HUES6 (cell line): ENCODE measurements around the gene CABLES2.

ENCODE experiments used
- H3K27ac ChIP-seq: 2 replicates; pipeline ENCODE4 v1.7.0; 2013; ENCODE audit warnings: low read depth, mild to moderate bottlenecking, low read length, inconsistent platforms
- H3K27me3 ChIP-seq: 2 replicates; pipeline ENCODE4 v1.6.1; 2013; ENCODE audit warnings: low read length; ENCODE audit not compliant: control insufficient read depth, insufficient read depth
- H3K36me3 ChIP-seq: 2 replicates; pipeline ENCODE4 v1.6.1; 2013; ENCODE audit warnings: low read length; ENCODE audit not compliant: control insufficient read depth, insufficient read depth
- H3K4me1 ChIP-seq: 2 replicates; pipeline ENCODE4 v1.6.1; 2013; ENCODE audit warnings: low read length; ENCODE audit not compliant: control insufficient read depth, insufficient read depth
- H3K4me3 ChIP-seq: 2 replicates; pipeline ENCODE4 v1.5.1; 2013; ENCODE audit warnings: low read depth, low read length
- H3K9ac ChIP-seq: one replicate; pipeline ENCODE4 v1.6.1; 2013; ENCODE audit warnings: mild to moderate bottlenecking, low read length
- H3K9me3 ChIP-seq: 2 replicates; pipeline ENCODE4 v1.6.1; 2013; ENCODE audit warnings: low read depth, low read length; ENCODE audit not compliant: control insufficient read depth, insufficient read depth

Gene CABLES2

DNA sequence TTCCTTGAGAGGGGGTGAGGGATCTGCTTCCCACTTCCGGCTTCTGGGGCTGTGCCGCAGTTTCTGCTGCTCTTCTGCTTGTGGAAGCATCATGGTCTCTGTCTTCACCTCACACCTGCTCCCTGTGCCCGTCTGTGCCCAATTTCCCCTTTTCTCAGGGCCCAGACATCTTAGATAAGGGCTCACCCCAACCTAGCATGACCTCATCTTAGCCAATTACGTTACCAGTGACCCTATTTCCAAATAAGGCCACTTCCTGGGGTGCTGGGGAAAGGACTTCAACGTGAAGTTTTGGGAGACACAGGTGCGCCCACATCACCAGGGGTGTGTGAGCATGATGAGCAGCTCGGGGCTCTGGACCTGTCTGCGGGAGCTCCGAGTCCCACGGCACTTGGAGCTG lies 41.0 kb upstream of the CABLES2 start:
- Histone ChIP-seq H3K27me3 (no peaks in the 10 kb centered on the region; the same call in 1 of the 2 replicates), H3K4me1 (no peaks in the 10 kb centered on the region), H3K36me3 (no peaks in the 10 kb centered on the region), H3K9ac (no peak overlapping the region), H3K4me3 (no peak overlapping the region), H3K27ac (no peak overlapping the region), H3K9me3 (no peaks in the 10 kb centered on the region)

DNA sequence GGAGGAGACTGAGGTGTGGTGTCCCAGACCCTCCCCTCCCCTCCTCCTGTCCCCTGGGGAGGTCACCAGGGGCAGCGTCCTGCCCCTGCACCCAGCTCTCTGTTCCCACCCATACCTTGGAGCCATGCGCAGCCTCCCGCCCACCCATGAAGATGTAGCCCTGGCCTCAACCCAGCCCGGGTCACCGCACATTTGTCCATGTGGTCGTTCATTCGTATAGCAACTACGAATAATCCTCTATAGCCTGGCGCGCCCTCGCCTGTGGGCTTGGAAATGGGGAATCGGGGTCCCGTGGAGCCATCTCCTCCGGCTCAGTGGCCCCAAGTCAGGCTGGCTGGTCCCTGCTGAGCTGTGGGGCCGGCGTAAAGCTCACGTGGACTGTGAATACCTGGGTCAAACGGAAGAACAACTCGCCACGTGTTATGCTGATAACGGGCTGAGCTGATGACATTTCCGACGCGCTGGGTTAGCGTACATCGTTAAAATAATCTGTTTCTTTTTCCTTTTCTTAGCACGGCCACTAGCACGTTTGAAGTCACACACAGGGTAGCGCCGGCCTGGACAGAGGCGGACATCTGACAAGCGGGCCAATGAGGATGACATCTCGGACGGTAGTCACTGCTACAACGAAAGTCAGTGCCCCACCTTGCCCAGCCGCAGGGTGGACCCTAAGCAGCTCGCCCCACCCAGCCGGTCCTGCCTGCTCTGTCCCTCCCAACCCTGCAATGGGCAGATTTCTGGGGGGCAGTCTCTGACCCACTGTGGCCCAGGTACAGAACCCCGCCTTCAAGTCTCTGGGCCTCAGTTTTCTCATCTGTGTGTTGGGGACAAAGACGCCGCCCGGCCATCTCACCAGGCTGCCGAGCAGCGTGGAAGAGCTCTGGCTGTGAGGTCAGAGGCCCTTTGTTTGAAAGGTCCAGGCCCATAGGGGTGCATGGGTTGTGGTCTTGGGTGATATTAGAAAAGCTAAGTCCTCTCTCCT lies 40.1 kb upstream of the CABLES2 start:
- no peaks in the 10 kb centered on the region for H3K36me3 ChIP-seq
- no peak overlapping the region for H3K9ac ChIP-seq
- H3K4me3 ChIP-seq, result no peak overlapping the region
- H3K27me3 ChIP-seq, result no peaks in the 10 kb centered on the region; the same call in 1 of the 2 replicates
- no peaks in the 10 kb centered on the region for H3K9me3 ChIP-seq
- no peaks in the 10 kb centered on the region for H3K4me1 ChIP-seq
- no peak overlapping the region for H3K27ac ChIP-seq

DNA sequence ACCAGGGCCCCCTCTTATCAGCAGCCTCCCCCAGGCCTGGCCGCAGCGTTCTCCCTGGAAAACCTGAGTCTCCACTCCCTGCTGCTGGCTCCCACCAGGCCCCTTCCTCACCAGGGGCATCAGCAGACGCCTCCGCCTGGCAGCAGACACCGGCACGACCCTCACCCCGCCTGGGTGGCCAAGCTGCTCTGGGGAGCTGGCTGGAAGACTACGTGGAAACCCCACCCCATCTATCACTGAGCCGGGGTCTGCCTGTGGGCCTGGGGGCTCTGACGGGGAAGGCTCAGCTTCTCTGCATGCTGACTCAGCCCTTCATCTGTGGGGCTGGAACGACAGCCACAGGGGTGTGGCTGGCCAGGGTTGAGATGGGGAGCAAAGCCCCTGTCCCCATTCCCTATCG lies 39.4 kb upstream of the CABLES2 start:
- no peak overlapping the region for H3K27ac ChIP-seq
- H3K27me3 ChIP-seq, result no peaks in the 10 kb centered on the region; the same call in 1 of the 2 replicates
- no peaks in the 10 kb centered on the region for H3K4me1 ChIP-seq
- no peak overlapping the region for H3K9ac ChIP-seq
- H3K9me3 ChIP-seq, result no peaks in the 10 kb centered on the region
- no peaks in the 10 kb centered on the region for H3K36me3 ChIP-seq
- H3K4me3 ChIP-seq, result no peak overlapping the region

DNA sequence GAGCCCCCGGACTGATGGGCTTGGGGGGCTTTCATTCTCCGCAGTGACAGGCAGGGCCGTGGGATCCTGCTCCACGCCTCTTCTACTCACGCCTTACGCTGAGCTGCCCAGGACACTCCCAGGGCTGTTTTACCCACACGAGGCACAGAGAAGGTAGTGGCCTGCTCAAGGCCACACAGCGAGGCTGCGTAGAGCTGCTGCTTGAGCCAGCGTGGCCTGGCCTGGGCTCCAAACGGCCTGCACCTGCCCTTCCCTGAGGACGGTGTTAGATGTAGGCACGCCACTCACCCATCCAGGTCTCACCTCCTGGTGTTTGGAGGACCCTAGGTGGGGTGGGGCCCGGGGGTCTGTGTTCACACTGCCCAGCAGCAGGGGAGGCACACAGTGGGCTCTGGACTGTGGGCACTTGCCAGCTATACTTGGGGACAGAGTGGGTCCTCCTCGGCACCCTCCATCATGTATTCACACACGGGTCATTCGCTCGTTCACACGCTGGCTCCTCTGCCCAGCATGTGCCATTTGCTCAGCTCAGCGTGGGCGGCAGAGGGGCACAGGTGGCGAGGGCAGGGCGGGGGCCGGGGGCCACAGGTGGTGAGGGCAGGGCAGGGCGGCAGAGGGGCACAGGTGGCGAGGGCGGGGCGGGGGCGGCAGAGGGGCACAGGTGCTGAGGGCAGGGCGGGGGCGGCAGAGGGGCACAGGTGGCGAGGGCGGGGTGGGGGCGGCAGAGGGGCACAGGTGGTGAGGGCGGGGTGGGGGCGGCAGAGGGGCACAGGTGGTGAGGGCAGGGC lies 38.7 kb upstream of the CABLES2 start:
- no peak overlapping the region for H3K9ac ChIP-seq
- H3K27ac ChIP-seq, result no peak overlapping the region
- no peaks in the 10 kb centered on the region for H3K36me3 ChIP-seq
- H3K27me3 ChIP-seq, result no peaks in the 10 kb centered on the region; the same call in 1 of the 2 replicates
- H3K4me3 ChIP-seq, result no peak overlapping the region
- H3K9me3 ChIP-seq, result no peaks in the 10 kb centered on the region
- H3K4me1 ChIP-seq, result no peaks in the 10 kb centered on the region

DNA sequence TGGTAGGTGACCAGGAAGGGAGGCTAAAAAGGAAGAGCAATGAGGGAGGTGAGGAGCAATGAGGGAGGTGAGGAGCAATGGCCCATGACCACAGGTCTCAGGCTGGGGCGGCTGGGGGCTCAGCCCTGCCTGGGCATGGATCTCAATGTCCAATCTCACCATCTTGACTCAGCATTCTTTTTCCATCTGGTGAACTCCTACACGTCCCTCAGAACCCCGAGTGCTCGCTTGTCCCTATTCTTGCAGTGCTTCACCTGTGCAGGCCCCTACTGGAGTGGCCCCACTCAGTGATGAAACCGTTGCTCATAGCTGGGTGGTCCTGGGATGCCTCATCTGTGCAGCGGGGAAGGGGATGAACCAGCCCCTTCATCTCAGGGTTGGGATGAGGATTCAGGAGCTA lies 37.2 kb upstream of the CABLES2 start:
- Histone ChIP-seq H3K4me1 (no peaks in the 10 kb centered on the region), H3K4me3 (no peak overlapping the region), H3K9ac (no peak overlapping the region), H3K9me3 (no peaks in the 10 kb centered on the region), H3K27ac (no peak overlapping the region), H3K36me3 (no peaks in the 10 kb centered on the region), H3K27me3 (no peaks in the 10 kb centered on the region; the same call in 1 of the 2 replicates)

DNA sequence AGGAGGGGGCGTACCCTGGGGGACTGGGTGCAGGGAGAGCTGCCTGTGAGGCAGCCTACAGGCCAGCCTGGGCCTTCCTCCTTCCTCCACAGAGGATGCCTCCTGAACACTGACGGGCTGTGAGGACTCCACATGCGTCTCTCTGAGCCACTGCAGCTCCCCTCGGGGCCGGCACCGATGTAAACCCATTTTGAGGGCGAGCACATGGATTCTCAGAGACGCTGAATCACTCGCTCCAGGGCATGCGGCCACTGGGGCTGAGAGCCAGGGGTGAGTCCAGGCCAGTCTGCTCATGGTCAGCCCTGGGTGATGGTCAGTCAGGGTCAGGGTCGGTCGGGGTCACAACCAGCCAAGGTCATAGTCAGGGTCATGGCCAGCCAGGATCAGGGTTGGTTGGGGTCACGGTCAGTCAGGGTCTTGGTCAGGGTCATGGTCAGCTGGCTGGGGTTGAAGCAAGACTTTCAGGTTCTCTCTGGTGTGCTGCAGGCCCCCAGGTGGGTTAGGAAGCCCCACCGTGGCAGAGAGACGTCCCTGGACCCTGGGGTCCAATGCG lies 35.0 kb upstream of the CABLES2 start:
- H3K36me3 ChIP-seq, result no peaks in the 10 kb centered on the region
- no peak overlapping the region for H3K27ac ChIP-seq
- no peaks in the 10 kb centered on the region for H3K4me1 ChIP-seq
- H3K9me3 ChIP-seq, result no peaks in the 10 kb centered on the region
- H3K27me3 ChIP-seq, result no peaks in the 10 kb centered on the region; the same call in 1 of the 2 replicates
- H3K4me3 ChIP-seq, result no peak overlapping the region
- no peak overlapping the region for H3K9ac ChIP-seq

DNA sequence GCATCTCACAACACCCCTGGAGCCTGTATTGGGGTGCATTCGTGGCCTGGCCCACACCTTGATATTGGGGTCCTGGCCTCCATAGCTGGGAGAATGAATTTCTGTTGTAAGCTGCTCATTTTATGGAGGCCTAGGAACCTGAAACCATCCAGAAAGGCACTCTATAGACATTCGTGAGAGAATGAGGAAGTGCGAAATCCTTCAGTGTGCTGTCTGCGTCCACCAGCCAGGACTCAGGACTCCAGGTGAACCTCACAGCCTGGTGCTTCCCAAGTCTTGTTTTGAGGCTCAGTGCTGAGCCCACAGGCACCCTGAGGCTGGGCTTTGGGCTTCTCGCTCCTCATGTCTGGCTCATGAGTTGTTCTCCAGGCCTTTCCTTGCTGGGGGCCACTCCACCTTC lies 32.1 kb upstream of the CABLES2 start:
- H3K4me1 ChIP-seq, result no peaks in the 10 kb centered on the region
- no peaks in the 10 kb centered on the region for H3K27me3 ChIP-seq
- H3K9ac ChIP-seq, result no peak overlapping the region
- H3K4me3 ChIP-seq, result no peak overlapping the region
- no peaks in the 10 kb centered on the region for H3K36me3 ChIP-seq
- H3K9me3 ChIP-seq, result peaks cover 3% of the 10 kb centered on the region; the same call in 1 of the 2 replicates
- H3K27ac ChIP-seq, result no peak overlapping the region

DNA sequence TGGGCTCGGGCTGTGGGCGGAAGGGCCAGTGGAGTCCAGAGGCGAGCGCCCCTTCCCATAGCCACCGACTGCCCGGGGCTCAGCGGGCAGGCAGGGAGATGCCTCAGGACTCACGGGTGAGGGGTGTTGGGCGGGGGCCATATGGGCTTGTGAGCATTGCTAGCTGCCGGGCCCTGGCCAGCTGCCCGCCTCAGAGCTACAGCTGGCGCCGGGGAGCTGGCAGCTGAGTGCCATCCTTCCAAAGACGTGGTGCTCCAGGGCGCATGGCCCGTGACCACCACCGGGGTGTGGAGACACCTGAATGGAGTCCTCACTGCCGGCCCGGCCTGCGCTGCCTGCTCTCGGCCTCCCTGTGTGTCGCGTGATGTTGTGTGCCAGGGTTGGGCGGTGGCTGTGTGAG lies 30.8 kb upstream of the CABLES2 start:
- no peak overlapping the region for H3K27ac ChIP-seq
- H3K4me3 ChIP-seq, result no peak overlapping the region
- H3K4me1 ChIP-seq, result no peaks in the 10 kb centered on the region
- H3K27me3 ChIP-seq, result no peaks in the 10 kb centered on the region
- peaks cover 3% of the 10 kb centered on the region; the same call in 1 of the 2 replicates for H3K9me3 ChIP-seq
- no peaks in the 10 kb centered on the region for H3K36me3 ChIP-seq
- H3K9ac ChIP-seq, result no peak overlapping the region

DNA sequence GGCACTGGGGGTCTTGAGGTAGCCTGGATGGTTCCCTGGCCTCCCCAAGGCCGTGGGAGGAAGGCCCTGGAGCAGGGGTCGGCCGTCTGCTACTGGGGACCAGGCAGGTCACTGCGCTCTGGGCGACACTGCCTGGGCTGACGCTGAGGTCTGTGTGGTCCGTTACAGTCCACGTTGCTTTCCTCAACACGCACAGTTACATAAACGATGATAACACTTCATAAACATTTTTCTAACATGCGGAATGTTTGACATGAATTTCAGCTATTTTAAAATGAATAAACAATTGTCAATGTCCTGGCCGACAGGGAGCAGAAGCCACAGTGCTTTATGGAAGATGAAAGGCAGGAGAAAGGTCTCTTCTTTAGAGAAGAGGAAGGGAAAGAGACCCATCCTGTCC lies 30.4 kb upstream of the CABLES2 start:
- H3K9me3 ChIP-seq, result peaks cover 3% of the 10 kb centered on the region; the same call in 1 of the 2 replicates
- no peak overlapping the region for H3K27ac ChIP-seq
- no peaks in the 10 kb centered on the region for H3K36me3 ChIP-seq
- no peaks in the 10 kb centered on the region for H3K27me3 ChIP-seq
- H3K4me1 ChIP-seq, result no peaks in the 10 kb centered on the region
- no peak overlapping the region for H3K9ac ChIP-seq
- H3K4me3 ChIP-seq, result no peak overlapping the region

DNA sequence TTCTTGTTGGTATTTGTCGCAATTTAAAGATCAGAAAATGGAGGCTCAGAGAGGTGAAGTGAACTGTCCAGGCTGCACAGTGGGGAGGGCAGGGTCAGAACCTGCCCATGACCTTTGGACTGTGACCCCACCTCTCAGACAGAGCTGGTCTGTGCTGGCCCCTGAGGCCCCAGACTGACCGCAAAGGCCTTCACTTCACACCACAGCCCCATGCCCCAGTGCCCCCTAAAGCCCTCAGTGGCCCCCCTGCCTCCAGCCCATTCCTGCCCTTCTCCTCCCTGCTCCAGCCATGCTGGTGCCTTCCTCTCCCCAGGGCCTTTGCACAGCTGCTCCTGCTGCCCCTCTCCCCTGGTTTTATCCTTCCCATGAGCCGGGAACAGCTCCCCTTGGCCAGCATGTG lies 29.6 kb upstream of the CABLES2 start:
- Histone ChIP-seq H3K9me3 (peaks cover 3% of the 10 kb centered on the region; the same call in 1 of the 2 replicates), H3K4me3 (no peak overlapping the region), H3K27me3 (no peaks in the 10 kb centered on the region), H3K9ac (no peak overlapping the region), H3K27ac (no peak overlapping the region), H3K4me1 (no peaks in the 10 kb centered on the region), H3K36me3 (no peaks in the 10 kb centered on the region)
